Ascending aorta (tissue), 2 donors: ENCODE data around the gene STS. TPM values are rescaled to one million over a fixed set of nuclear protein-coding genes. Genes with fewer than 3 reads are reported as not detected.

Experiments
- DNase-seq, 2 donors: peaks; one replicate each; pipeline ENCODE4 v3.0.0-alpha.2; 2019; ENCODE audit warnings: low spot score in 2 of 2
- H3K27ac ChIP-seq, 2 donors: fragments of 200-600 bp; sonication (generic); one replicate each; pipeline ENCODE4 v1.5.1; 2016 to 2017; ENCODE audit warnings: mild to moderate bottlenecking in 1 of 2
- H3K27me3 ChIP-seq: fragments of 200-600 bp; sonication (generic); one replicate; pipeline ENCODE4 v1.5.1; 2017
- H3K36me3 ChIP-seq, 2 donors: fragments of 200-600 bp; sonication (generic); one replicate each; pipeline ENCODE4 v1.5.1; 2016
- H3K4me1 ChIP-seq, 2 donors: fragments of 200-600 bp; sonication (generic); one replicate each; pipeline ENCODE4 v1.5.1; 2016 to 2017; ENCODE audit warnings: mild to moderate bottlenecking in 1 of 2
- H3K4me3 ChIP-seq, 2 donors: fragments of 200-600 bp; sonication (generic); one replicate each; pipeline ENCODE4 v1.5.1; 2016 to 2017; ENCODE audit warnings: mild to moderate bottlenecking in 1 of 2
- H3K9me3 ChIP-seq, 2 donors: fragments of 200-600 bp; sonication (generic); one replicate each; pipeline ENCODE4 v1.5.1; 2016
- CTCF ChIP-seq, 3 experiments: fragments of 200-600 bp in 2 of 3; fragments of 450-650 bp in 1 of 3; sonication (generic) in 2 of 3; IDR thresholded peaks; one replicate each; pipeline ENCODE4 v1.5.1; 2016 to 2019; ENCODE audit warnings: antibody characterized with exemption in 3 of 3, mild to moderate bottlenecking in 1 of 3, moderate library complexity in 1 of 3
- intact Hi-C: fragments of 100-400 bp; cut with DNase I; formaldehyde crosslinking; loops from one replicate; pipeline ENCODE4 v1.15.1; 2023
- total RNA-seq: library from RNA; depleted of rRNA; stranded (reverse); fragments of >200 nt; gene quantifications from one replicate; pipeline ENCODE4 v1.1.0, GENCODE V29; 2016

The STS gene
- total RNA-seq, 1 donor from 2014 or later, result 7.2 TPM

DNA sequence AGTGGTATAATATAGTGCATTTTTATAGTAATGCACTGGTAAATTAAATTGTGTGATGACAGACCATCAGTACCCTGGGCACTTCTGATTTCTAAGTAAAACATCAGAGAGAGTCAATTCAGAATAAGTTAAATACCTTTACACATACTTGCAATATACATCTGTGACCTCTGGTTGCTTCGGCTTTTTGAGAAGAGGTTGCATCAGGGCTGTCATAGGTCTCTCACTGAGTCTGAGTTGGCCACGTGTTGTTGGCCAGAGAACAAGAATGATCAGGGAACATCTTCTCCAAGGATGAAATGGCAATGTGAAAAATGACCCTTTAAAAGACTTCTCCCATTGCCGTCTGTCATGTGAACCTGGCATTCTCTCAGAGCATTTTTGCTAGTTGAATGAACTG lies 37.3 kb downstream of the STS start:
- H3K4me3 ChIP-seq, result no peak overlapping the region
- H3K27ac ChIP-seq, result no peak overlapping the region
- intact Hi-C loops, result no loop called here
- DNase-seq, result no peak
- no peaks in the 10 kb centered on the region for H3K27me3 ChIP-seq
- no peaks in the 10 kb centered on the region for H3K4me1 ChIP-seq
- no peak for TF ChIP-seq CTCF (IDR thresholded peaks at IDR 0.05)
- no peaks in the 10 kb centered on the region for H3K9me3 ChIP-seq
- no peaks in the 10 kb centered on the region for H3K36me3 ChIP-seq

DNA sequence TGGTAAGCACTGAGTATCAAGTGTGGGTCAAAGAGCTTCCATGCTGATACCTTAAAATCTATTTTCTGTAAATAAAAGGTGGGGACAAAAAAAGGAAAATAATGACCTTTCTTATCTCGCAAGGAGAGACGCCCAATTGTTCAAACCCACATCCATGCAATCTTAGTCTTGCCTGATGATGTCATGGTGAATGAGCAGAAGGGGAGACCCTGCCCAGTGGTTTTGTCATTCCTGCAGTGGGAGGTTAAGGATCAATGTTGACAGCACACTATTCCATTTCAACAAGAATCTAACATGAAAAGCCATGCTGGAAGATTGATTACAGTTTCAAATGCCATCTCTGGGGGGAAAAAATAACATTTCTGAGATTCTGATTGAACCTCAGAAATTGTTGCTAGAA lies 41.2 kb downstream of the STS start:
- intact Hi-C loops, result no loop called here
- TF ChIP-seq CTCF (IDR thresholded peaks at IDR 0.05), result no peak
- Histone ChIP-seq H3K4me3 (no peak overlapping the region), H3K36me3 (no peaks in the 10 kb centered on the region), H3K9me3 (no peaks in the 10 kb centered on the region), H3K27me3 (no peaks in the 10 kb centered on the region), H3K4me1 (no peaks in the 10 kb centered on the region), H3K27ac (no peak overlapping the region)
- no peak for DNase-seq

DNA sequence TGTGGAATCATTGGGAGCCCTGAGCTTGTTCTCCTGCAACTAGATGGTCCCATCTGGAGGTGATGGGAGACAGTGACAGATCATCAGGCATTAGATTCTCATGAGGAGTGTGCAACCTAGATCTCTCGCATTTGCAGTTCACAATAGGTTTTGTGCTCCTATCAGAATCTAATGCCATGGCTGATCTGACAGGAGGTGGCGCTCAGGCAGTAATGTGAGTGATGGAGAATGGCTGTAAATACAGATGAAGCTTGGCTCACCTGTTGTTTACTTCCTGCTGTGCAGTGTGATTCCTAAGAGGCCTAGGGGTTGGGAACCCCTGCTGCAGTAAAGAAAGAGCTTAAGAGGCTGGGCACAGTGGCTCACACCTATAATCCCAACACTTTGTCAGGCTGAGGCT lies 42.6 kb downstream of the STS start:
- Histone ChIP-seq H3K27me3 (no peaks in the 10 kb centered on the region), H3K36me3 (no peaks in the 10 kb centered on the region), H3K4me1 (no peaks in the 10 kb centered on the region), H3K27ac (no peak overlapping the region), H3K4me3 (no peak overlapping the region), H3K9me3 (no peaks in the 10 kb centered on the region)
- intact Hi-C loops, result no loop called here
- TF ChIP-seq CTCF (IDR thresholded peaks at IDR 0.05), result no peak
- no peak for DNase-seq

DNA sequence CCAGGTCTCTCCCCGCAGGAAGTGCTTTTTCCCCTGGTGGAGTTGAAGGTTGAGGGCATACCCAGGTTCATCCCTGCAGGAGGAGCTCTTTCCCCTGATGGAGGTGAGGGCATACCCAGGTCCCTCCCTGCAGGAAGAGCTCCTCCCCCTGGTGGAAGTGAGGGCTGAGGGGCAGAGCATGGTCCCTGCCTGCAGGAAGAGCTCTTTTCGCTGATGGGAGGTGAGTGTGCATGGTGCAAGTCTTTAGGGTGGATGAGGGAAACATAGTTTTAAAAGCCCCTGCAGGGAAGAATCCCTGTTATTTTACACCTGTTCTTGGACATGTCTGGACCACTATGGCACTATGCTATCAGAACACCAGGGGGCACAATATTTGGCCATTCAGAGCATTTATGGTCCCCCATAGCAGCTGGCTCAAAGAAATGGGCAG lies 44.2 kb downstream of the STS start:
- H3K27me3 ChIP-seq, result no peaks in the 10 kb centered on the region
- no peak overlapping the region for H3K4me3 ChIP-seq
- intact Hi-C loops, result no loop called here
- H3K4me1 ChIP-seq, result no peaks in the 10 kb centered on the region
- DNase-seq, result no peak
- H3K36me3 ChIP-seq, result no peaks in the 10 kb centered on the region
- no peak overlapping the region for H3K27ac ChIP-seq
- no peaks in the 10 kb centered on the region for H3K9me3 ChIP-seq
- TF ChIP-seq CTCF (IDR thresholded peaks at IDR 0.05), result no peak

GRCh38 chrX:7192871-7193270 lies 45.4 kb downstream of the STS start:
- no peaks in the 10 kb centered on the region for H3K9me3 ChIP-seq
- intact Hi-C loops, result no loop called here
- no peaks in the 10 kb centered on the region for H3K36me3 ChIP-seq
- H3K27me3 ChIP-seq, result no peaks in the 10 kb centered on the region
- no peak for TF ChIP-seq CTCF (IDR thresholded peaks at IDR 0.05)
- H3K27ac ChIP-seq, result no peak overlapping the region
- DNase-seq, result no peak
- H3K4me1 ChIP-seq, result no peaks in the 10 kb centered on the region
- H3K4me3 ChIP-seq, result no peak overlapping the region

DNA sequence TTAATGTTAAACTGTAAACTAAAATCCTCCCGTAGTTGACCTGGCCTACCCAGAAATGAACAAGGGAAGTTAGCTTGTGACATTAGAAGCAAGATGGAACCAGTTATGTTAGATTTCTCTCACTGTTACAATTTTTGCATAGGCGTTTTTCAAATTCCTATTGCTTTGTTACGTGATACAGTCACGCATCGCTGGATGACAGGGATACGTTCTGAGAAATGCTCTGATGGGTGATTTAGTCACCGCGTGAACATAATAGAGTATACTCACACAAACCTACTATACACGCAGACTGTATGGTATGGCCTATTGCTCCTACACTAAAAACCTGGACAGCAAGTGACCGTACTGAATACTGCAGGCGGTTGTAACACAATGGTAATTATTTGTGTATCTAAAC lies 47.1 kb downstream of the STS start:
- Histone ChIP-seq H3K27ac (no peak overlapping the region), H3K9me3 (no peaks in the 10 kb centered on the region), H3K4me1 (no peaks in the 10 kb centered on the region), H3K4me3 (no peak overlapping the region), H3K36me3 (no peaks in the 10 kb centered on the region), H3K27me3 (no peaks in the 10 kb centered on the region)
- DNase-seq, result no peak
- TF ChIP-seq CTCF (IDR thresholded peaks at IDR 0.05), result no peak
- intact Hi-C loops, result no loop called here
